ENCODE data around the gene CACUL1.

DNA sequence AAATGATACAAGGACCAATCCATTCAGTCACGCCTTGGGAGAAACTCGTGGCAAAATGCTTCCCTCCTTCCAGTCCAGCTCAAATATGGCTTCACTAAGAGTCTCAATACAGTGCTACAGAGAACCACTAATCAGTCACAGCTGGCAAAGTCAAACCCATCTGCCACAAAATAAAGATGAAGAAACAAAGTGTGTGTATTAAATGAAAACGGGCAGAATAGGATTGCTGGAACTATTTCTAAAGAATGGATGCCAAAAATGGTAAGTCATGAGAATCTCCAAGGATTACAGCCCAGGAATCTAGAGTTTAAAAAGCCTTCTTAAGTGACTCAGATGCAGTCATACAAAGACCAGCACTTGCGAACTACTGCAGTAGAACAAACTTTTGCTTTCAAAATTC, 61.9 kb downstream of the CACUL1 start:
- TF ChIP-seq, protein P1, sequence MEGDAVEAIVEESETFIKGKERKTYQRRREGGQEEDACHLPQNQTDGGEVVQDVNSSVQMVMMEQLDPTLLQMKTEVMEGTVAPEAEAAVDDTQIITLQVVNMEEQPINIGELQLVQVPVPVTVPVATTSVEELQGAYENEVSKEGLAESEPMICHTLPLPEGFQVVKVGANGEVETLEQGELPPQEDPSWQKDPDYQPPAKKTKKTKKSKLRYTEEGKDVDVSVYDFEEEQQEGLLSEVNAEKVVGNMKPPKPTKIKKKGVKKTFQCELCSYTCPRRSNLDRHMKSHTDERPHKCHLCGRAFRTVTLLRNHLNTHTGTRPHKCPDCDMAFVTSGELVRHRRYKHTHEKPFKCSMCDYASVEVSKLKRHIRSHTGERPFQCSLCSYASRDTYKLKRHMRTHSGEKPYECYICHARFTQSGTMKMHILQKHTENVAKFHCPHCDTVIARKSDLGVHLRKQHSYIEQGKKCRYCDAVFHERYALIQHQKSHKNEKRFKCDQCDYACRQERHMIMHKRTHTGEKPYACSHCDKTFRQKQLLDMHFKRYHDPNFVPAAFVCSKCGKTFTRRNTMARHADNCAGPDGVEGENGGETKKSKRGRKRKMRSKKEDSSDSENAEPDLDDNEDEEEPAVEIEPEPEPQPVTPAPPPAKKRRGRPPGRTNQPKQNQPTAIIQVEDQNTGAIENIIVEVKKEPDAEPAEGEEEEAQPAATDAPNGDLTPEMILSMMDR (IDR thresholded peaks at IDR 0.05; ENCODE audit: low read depth, low read length): no peak
- no peak for TF ChIP-seq EZH2phosphoT487 (IDR thresholded peaks at IDR 0.05; ENCODE audit: low read depth)

Measured in OCI-LY3 (cell line).